IPS-18c (cell line): ENCODE data around the gene FGF22.
"Not testable (repeated sequence)": the region's sequence is repeated elsewhere in the genome, so short reads cannot be mapped to it uniquely, and the experiment has no call there.

Experiments
- H3K4me3 ChIP-seq: 2 replicates; pipeline ENCODE4 v1.7.0; 2013; ENCODE audit warnings: low read depth, mild to moderate bottlenecking, low read length, moderate library complexity; ENCODE audit not compliant: insufficient read depth
- H3K9me3 ChIP-seq: one replicate; pipeline ENCODE4 v1.6.1; 2013; ENCODE audit warnings: mild to moderate bottlenecking, low read length, moderate library complexity; ENCODE audit not compliant: control insufficient read depth, insufficient read depth

FGF22 gene

DNA sequence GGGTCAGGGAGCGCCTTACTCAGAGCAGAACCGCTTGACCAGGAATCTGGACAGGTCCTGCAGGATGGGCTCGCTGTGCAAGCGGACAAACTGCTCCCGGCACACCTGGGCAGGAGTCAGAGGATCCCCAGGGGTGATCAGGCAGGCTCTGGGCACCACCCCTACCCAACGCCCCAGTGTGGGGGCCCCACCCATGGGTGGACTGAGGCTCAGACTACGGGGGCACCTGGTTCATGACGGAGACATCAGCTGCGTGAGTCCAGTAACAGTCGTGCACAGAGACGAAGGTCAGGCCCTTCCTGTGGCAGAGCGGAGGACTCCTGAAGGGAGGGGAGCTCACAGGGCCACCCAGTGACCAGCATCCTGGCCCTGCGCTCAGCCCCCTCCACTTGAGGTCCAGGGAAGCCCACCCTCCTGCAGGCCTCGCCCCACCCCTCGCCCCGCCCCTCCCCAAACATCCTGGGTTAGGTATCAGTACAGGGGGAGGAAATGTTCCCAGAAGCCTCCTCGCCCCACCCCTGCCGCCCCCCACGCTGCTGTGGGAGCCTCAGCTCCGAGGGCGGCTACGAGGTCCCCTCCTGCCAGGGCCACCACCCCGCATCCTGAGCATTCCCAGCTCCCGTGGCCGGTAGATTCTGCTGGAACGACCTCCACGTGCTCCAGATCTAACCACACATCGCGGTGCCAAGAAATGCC is 22.0 kb upstream of the FGF22 start:
- no peak overlapping the region for H3K4me3 ChIP-seq
- peaks cover 2% of the 10 kb centered on the region for H3K9me3 ChIP-seq

DNA sequence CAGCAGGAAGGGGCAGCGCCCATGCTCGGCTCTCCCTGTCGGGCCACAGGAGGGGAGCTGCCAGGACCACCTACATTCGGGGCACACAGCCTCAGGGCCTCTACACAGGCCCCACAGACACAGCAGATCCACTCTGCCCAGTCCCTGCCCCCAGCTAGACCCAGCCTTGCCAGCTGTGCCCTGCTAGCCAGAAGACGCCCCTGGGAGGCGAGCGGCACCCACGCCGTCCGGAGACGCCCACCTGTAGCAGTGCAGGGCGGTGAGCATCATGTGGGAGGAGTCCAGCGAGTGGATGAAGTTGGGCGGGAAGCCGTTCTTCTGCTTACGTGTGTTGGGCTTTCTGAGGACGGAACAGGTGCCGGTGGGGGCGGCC is 21.4 kb upstream of the FGF22 start:
- H3K4me3 ChIP-seq = no peak overlapping the region
- H3K9me3 ChIP-seq = peaks cover 2% of the 10 kb centered on the region

DNA sequence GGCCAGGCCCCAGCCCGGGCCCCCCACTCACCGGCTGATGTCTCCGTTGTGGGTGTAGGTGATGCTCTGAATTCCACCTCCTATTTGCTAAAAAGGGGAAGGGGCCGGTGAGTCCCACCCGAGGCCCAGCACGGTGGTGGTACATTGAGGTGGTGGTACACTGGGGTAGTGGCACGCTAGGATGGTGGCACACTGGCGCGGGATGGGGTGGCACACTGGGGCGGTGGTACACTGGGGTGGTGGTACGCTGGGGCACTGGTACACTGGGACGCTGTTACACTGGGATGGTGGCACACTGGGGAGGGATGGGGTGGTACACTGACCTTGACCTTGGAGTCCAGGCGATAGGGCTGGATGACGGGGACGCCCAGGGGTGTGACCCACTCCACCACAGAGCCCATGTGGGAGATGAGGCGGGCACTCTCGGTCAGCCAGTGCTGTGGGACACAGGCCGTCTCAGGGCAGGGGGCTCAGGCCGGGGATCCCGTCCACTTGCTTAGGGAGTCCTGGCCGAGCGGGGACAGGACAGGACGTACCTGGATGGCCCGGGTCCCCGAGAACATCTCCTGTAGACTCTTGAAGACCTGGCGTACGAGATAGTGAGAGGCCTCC is 20.9 kb upstream of the FGF22 start:
- Histone ChIP-seq H3K9me3 (peaks cover 2% of the 10 kb centered on the region), H3K4me3 (no peak overlapping the region)

DNA sequence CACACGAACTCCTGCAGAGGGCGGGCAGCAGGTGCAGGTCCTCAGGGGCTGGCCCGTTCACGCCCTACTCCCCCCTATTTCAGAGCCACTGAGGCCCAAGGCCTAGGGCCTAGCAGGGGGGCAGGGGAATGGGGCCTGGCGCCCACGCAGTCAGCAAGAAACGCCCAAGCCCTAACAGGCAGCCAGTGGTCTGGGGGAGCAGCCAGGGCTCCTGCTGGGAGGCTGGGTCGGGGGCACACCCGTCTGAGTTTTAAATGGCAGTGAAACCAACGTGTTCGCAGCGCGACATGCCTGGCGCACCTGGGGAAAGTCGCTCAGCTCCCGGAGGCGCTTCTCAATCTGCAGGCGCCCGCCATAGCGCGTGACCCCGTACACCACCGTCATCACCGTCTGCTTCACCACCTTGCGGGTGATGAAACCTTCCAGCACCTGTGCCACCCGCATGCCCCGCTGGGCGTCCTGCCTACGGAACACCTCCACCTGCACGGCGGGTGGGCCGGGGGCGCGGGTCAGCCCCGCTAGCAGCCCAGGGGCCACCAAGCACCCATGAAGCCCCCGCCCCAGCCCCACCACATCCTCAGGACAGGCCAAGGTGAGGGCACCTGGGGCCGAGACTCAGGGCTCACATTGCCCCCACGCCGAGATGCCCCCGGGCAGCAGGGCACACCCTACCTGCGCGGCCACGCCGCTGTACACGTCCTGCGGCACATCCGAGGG is 20.2 kb upstream of the FGF22 start:
- no peak overlapping the region for H3K4me3 ChIP-seq
- H3K9me3 ChIP-seq = no peaks in the 10 kb centered on the region

DNA sequence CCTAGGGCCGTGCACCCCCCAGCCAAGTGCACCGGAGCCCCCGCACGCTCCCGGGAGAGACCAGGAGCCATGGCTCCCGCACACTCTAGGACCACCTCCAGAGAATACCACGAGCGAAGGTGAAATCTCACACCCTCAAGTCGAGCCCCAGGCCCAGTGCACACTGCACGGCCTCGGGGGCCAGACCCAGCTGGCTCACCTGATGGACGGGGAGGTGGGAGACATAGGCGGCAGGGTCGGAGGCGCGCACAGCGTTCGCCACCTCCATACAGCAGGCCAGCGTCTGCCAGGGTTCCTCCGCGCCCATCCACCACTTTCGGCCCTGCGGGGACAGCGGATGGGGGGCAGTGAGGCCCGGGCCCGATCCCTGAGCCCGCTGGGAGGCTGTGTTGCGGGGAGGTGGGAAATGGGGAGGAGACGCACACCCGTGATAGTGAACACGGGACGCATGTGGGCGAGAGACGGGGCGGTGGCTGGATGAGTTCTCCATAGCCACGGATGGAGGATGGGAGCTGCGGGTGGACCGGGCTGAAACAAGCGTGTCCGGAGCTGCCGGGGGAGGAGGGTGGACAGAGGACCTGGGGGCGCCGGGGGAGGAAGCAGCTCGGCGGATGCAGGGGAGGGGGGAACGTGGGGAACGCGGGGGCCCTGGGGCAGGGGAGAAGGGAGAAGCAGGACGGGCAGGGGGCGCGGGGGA is 19.4 kb upstream of the FGF22 start:
- Histone ChIP-seq H3K4me3 (no peak overlapping the region), H3K9me3 (no peaks in the 10 kb centered on the region)

DNA sequence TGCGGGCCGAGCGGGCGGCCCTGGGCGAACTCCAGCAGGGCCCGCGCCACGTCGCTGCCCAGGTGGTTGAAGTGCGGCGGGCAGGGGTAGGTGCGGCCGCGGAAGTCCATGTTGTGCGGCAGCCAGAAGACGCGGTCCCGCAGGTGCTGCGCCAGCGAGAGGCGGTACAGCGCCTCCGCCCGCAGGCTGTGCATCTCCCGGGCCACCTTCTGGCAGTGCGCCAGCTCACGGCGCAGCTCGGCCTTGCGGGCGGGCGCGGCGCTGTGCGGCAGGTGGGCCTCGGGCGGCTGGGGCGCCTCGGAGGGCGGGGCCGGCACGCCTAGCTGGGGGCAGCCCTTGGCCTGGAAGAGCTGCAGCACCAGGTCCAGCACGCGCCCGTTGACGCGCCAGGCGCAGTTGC is 18.5 kb upstream of the FGF22 start:
- not testable (repeated sequence) for H3K4me3 ChIP-seq, H3K9me3 ChIP-seq

DNA sequence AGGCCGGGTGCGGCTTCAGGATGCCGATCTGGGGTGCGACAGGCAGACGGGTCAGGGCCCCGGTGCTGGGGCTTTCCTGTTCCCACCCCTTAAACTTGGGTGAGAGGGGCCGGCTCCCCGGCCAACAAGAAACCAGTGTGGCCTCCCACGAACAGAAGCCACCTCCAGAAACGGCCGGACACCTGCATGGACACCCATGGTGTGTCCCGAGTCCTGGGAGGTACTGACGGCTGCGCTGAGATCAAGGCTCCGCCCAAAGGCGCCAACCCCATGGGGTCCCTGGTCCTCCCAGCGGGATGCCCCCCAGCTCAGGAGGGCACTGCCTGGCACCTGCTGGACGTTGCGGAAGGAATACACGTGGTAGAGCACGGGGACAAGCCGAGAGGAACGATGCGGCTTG is 17.9 kb upstream of the FGF22 start:
- Histone ChIP-seq H3K4me3 (no peak overlapping the region), H3K9me3 (no peaks in the 10 kb centered on the region)

DNA sequence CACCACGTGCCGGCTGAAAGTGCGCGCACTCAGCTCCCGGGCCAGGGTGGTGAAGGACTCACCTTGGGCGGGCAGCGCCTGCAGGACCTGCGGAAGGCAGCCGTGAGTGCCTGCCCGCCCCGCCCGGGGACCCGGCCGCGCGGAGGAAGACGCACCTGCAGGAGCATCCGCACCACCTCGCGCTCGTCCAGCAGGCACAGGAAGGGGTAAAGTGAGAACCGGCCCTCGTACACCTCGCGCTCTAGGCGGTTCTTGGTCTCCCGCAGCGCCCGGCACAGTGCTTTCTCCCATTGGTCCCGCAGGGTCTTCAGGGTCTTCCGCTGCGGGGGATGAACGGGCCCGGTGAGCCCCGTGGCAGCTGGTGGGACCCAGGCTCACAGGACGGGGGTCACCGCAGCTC is 17.0 kb upstream of the FGF22 start:
- no peaks in the 10 kb centered on the region for H3K9me3 ChIP-seq
- no peak overlapping the region for H3K4me3 ChIP-seq

DNA sequence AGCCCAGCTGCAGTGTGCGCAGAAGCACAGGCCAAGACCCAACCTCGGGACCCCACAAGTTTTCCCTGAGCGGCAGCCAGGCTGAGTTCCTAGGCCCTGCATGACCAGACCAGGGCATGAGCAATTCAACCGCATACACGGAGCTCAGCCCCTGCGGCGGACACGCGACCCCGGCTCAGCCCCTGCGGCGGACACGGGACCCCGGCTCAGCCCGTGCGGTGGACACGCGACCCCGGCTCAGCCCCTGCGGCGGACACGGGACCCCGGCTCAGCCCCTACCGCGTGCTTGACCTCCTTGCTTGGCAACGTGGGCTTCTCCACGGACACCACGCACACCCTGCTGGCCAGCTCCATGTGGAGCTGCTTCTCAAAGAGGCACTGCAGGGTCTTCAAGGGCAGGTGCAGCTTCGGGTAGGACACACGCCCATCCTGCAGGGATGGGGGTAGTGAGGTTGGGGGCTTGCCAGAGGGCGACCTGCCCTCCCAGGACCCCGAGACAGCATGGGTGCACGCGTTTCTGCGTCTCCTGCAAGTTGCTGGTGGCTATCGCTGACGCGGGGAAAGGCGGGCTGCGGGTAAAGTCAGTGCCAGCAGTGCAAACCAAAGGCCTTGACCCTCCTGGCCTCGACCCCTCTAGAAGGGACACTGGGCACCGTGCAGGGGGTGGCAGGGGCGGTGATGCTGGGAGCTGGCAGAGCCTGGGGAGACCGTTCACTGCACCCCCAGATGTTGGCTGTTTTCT is 16.3 kb upstream of the FGF22 start:
- no peaks in the 10 kb centered on the region for H3K9me3 ChIP-seq
- no peak overlapping the region for H3K4me3 ChIP-seq

DNA sequence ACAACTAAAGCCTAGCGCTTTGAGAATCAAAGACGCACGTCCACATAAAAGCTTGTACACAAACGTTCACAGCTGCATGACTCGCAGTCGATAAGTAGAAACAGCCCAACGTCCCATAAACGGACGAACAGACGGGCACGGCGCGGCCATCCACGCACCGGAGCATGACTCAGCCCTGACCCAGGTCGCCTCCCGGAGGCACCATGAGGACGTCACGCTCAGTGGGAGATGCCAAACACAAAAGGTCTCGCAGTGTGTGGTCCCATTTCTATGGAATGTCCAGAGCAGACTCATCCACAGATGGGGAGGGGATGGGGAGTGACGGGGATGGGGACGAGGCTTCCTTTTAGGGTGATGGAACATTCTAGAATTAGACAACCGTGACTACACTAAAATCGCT is 15.7 kb upstream of the FGF22 start:
- H3K9me3 ChIP-seq = no peaks in the 10 kb centered on the region
- no peak overlapping the region for H3K4me3 ChIP-seq

DNA sequence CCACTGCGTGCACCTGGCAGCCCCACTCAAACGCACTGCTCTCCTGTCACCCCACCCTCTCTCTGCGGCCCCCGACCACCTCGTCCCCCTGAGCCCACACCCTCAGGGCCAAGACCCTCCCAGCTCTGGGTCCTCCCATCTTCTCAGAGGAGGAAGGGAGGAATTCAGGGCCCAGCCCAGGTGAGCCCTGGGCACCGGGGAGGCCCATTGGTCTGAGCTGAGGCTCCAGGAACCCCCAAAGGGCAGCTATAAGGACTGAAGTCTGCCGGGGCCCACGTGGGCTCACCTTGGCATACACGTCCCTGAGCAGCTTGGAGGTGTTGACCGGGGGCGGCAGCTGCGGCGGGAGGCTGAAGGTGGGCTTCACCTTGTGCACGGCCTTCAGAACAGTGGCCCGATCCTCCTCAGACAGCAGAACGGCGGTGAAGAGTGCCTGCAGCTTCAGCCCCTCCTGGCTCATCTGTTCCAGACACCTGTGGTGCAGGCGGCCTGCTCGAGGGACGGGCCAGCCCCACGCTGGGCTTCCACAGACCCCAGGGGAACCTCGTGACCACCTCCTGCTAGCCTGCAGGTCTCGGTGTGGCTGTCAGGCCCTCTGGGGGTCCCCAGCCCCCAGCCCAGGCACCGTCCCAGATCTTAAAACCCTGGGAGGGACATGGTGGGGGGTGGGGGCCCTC is 15.1 kb upstream of the FGF22 start:
- Histone ChIP-seq H3K4me3 (no peak overlapping the region), H3K9me3 (no peaks in the 10 kb centered on the region)

DNA sequence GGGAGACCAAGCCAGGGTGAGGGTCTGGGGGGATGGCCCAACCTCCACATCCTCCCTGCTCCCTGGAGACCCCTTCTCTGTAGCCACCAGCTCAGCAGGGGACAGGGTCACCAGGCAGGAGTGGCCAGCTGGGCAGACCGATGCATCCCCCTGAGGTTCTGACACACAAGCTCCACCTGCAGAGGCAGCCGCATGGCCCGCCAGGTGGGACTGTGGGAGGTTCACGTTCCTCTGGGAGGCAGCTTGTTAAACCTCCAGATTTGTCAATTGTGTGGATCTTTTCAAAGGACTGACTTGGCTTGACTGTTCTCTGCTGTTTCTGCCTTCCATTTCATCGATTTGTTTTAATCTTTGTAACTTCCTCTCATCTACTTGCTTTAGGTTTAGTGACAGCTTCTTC is 14.4 kb upstream of the FGF22 start:
- Histone ChIP-seq H3K4me3 (no peak overlapping the region), H3K9me3 (no peaks in the 10 kb centered on the region)

DNA sequence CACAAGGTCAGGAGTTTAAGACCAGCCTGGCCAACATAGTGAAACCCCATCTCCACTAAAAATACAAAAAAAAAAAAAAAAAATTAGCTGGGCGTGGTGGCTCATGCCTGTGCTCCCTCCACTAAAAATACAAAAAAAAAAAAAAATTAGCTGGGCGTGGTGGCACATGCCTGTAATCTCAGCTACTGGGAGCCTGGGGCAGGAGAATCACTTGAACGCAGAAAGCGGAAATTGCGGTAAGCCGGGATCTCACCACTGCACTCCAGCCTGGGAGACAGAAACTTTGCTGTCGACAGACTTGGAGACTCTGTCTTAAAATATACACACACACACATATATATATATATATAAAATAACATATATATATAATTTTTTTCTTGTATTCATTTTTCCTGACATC is 13.1 kb upstream of the FGF22 start:
- H3K9me3 ChIP-seq, H3K4me3 ChIP-seq: not testable (repeated sequence)

DNA sequence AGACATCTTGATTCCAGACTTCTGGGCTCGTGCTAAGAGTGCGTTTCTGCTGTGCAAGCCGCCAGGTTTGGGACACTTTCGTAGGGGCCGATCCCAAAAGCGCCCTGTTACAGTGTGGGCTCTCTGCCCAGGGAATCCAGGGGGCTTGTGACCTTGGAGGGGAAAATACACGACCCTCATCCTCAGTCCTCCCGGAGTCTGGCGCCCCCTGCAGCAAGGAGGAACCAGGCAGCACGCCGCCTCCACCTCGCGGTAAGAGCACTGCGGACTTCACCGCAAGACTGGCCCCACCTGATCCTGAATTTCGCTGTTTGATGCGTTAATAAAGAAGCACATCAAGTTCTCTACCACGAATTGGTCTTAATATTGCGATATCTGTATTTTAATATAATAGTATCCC is 11.5 kb upstream of the FGF22 start:
- no peaks in the 10 kb centered on the region for H3K9me3 ChIP-seq
- H3K4me3 ChIP-seq = no peak overlapping the region

DNA sequence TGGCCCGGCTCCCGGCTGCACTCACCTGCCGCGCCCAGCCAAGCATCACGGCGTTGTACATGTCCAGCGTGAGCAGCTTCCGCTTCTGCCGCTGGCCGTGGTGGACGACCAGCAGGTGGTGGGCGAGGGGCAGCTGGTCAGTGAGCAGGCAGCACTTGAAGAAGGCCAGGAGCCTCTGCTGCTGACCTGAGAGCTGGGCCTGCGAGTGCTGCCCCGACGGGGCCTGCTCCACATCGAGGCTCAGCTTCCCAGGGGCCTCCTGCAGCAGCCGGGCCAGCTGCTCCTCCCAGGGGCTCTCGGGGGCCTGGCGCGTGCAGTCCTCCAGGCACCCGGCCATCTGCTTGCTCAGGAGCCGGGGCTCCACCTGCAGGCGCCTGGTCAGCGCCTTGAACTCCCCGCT is 10.2 kb upstream of the FGF22 start:
- H3K9me3 ChIP-seq, H3K4me3 ChIP-seq: not testable (repeated sequence)

DNA sequence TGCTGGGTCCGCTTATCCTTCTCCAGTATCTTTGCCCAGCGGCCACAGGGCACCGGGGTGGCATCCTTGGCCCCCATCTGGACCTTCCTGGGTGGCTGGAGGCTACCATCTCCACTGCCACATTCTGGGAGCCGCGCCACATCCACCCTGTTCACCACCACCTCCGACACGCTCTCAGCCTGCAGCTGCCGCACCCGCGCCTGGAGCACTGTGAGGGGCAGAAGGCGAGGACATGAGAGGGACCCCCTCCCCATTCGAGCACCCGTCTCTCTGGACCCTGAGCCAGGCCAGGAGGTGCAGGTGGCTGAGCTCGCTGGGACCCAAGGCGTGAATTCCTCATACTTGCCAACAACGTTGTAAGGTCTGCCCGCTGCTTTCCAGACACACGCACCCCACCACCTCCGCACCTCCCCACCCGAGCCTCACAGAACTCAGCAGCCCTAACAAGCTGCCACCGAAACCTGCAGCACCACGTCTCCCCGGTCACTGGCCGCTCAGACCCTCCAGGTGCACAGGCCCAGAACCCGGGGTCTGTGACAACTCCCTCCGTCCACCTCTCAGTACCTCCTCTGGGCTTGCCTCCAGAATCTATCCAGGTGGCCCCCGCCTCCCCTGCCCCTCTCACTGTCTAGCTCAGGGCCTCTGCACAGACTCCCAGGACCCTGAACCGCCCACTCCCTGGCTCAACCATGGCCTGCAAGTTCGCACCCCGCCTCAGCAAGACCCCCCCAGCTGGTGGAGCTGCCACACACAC is 9.5 kb upstream of the FGF22 start:
- H3K4me3 ChIP-seq = no peak overlapping the region
- H3K9me3 ChIP-seq = no peaks in the 10 kb centered on the region
